ENCODE results near the gene ADAMTS2.

- TF ChIP-seq POLR2A (IDR thresholded peaks at IDR 0.05): no peak
- TF ChIP-seq CTCF (IDR thresholded peaks at IDR 0.05): no peak
Observed at GRCh38 chr5:179158556-179158955, 186.7 kb downstream of the ADAMTS2 start.

Data from transverse colon (tissue), 3 donors.